Activated effector memory CD4-positive, alpha-beta T cell treated with Interleukin-2 at 50 U/mL for 16 hours (primary cell): ENCODE results near the gene RIF1.
"Not testable (repeated sequence)": the region's sequence is repeated elsewhere in the genome, so short reads cannot be mapped to it uniquely, and the experiment has no call there.

Experiments used
- DNase-seq: peaks from one replicate; pipeline ENCODE4 v3.0.0-alpha.2; 2020

The RIF1 gene

GRCh38 chr2:151417650-151418049, 7.9 kb downstream of the RIF1 start:
- no peak for DNase-seq

- not testable (repeated sequence) for DNase-seq
Observed at GRCh38 chr2:151421681-151422080, 12.0 kb downstream of the RIF1 start.

- no peak for DNase-seq
Observed at GRCh38 chr2:151422917-151423439, 13.3 kb downstream of the RIF1 start.

GRCh38 chr2:151423760-151424159, 14.1 kb downstream of the RIF1 start:
- DNase-seq: no peak

GRCh38 chr2:151437630-151438029, 27.9 kb downstream of the RIF1 start:
- no peak for DNase-seq

- no peak for DNase-seq
Observed at GRCh38 chr2:151438506-151438905, 28.8 kb downstream of the RIF1 start.

- DNase-seq: no peak
Observed at GRCh38 chr2:151439127-151439526, 29.4 kb downstream of the RIF1 start.

- no peak for DNase-seq
Observed at GRCh38 chr2:151459358-151459757, 49.7 kb downstream of the RIF1 start.

GRCh38 chr2:151465771-151466170, 56.1 kb downstream of the RIF1 start:
- no peak for DNase-seq

- no peak for DNase-seq
Observed at GRCh38 chr2:151470556-151470955, 60.9 kb downstream of the RIF1 start.

- no peak for DNase-seq
Observed at GRCh38 chr2:151472966-151473365, 63.3 kb downstream of the RIF1 start.

GRCh38 chr2:151475071-151475470, 65.4 kb downstream of the RIF1 start:
- DNase-seq: no peak

- DNase-seq: no peak
Observed at GRCh38 chr2:151476287-151476686, 66.6 kb downstream of the RIF1 start.

GRCh38 chr2:151478011-151478410, 68.3 kb downstream of the RIF1 start:
- no peak for DNase-seq

GRCh38 chr2:151481744-151482143, 72.0 kb downstream of the RIF1 start:
- no peak for DNase-seq

- DNase-seq: no peak
Observed at GRCh38 chr2:151482171-151482725, 72.5 kb downstream of the RIF1 start.

- no peak for DNase-seq
Observed at GRCh38 chr2:151483546-151483945, 73.8 kb downstream of the RIF1 start.

- DNase-seq: no peak
Observed at GRCh38 chr2:151484100-151484499, 74.4 kb downstream of the RIF1 start.

GRCh38 chr2:151486053-151486452, 76.4 kb downstream of the RIF1 start:
- DNase-seq: no peak

- DNase-seq: no peak
Observed at GRCh38 chr2:151490276-151490675, 80.6 kb downstream of the RIF1 start.

- no peak for DNase-seq
Observed at GRCh38 chr2:151491496-151491895, 81.8 kb downstream of the RIF1 start.

- no peak for DNase-seq
Observed at GRCh38 chr2:151498178-151498577, 88.5 kb downstream of the RIF1 start.

GRCh38 chr2:151506170-151506569, 96.5 kb downstream of the RIF1 start:
- no peak for DNase-seq

- DNase-seq: no peak
Observed at GRCh38 chr2:151508519-151508918, 98.8 kb downstream of the RIF1 start.

GRCh38 chr2:151518802-151519201, 109.1 kb downstream of the RIF1 start:
- DNase-seq: no peak
